Nephron (organoid): ENCODE data around the gene RBBP8.

Experiments used
- H3K27ac Mint-ChIP-seq, 3 experiments: 2 replicates each; pipeline ENCODE4 v1.8.0; 2020; ENCODE audit warnings: mixed read lengths in 3 of 3, mild to moderate bottlenecking in 2 of 3, moderate library complexity in 1 of 3
- H3K27me3 Mint-ChIP-seq: 2 replicates; pipeline ENCODE4 v1.8.0; 2021; ENCODE audit warnings: low read depth, mild to moderate bottlenecking, moderate library complexity, mixed read lengths
- H3K36me3 Mint-ChIP-seq: 2 replicates; pipeline ENCODE4 v1.8.0; 2020; ENCODE audit warnings: low read depth, mixed read lengths
- H3K4me1 Mint-ChIP-seq: 2 replicates; pipeline ENCODE4 v1.8.0; 2020; ENCODE audit warnings: mixed read lengths
- H3K4me3 Mint-ChIP-seq, 3 experiments: 2 replicates each; pipeline ENCODE4 v1.8.0; 2020; ENCODE audit warnings: mild to moderate bottlenecking in 3 of 3, mixed read lengths in 3 of 3, moderate library complexity in 2 of 3
- H3K9me3 Mint-ChIP-seq: 2 replicates; pipeline ENCODE4 v1.8.0; 2020; ENCODE audit warnings: mixed read lengths
- CTCF ChIP-seq, 3 experiments: fragments of 200-600 bp; sonication (generic); IDR thresholded peaks; one replicate each; pipeline ENCODE4 v1.5.0; 2021; ENCODE audit warnings: antibody characterized with exemption in 3 of 3; ENCODE audit not compliant: unreplicated experiment in 3 of 3

Gene RBBP8

GRCh38 chr18:23036660-23037201 is 103.6 kb downstream of the RBBP8 start:
- Mint-ChIP-seq H3K36me3 (no peaks in the 10 kb centered on the region), H3K4me1 (no peaks in the 10 kb centered on the region), H3K27me3 (peaks cover 3% of the 10 kb centered on the region), H3K9me3 (no peaks in the 10 kb centered on the region), H3K4me3 (no peak overlapping the region), H3K27ac (no peak overlapping the region)
- no peak for TF ChIP-seq CTCF (IDR thresholded peaks at IDR 0.05; ENCODE audit: unreplicated experiment in 3 of 3)

- no peak overlapping the region for H3K27ac Mint-ChIP-seq
- H3K27me3 Mint-ChIP-seq: peaks cover 3% of the 10 kb centered on the region
- no peak overlapping the region for H3K4me3 Mint-ChIP-seq
- H3K4me1 Mint-ChIP-seq: no peaks in the 10 kb centered on the region
- H3K36me3 Mint-ChIP-seq: no peaks in the 10 kb centered on the region
- H3K9me3 Mint-ChIP-seq: no peaks in the 10 kb centered on the region
- no peak for TF ChIP-seq CTCF (IDR thresholded peaks at IDR 0.05; ENCODE audit: unreplicated experiment in 3 of 3)
Measured at GRCh38 chr18:23037646-23038045, 104.5 kb downstream of the RBBP8 start.

- Mint-ChIP-seq H3K9me3 (peaks cover 4% of the 10 kb centered on the region), H3K4me1 (no peaks in the 10 kb centered on the region), H3K4me3 (no peak overlapping the region), H3K27me3 (peaks cover 3% of the 10 kb centered on the region), H3K36me3 (no peaks in the 10 kb centered on the region), H3K27ac (no peak overlapping the region)
- no peak for TF ChIP-seq CTCF (IDR thresholded peaks at IDR 0.05; ENCODE audit: unreplicated experiment in 3 of 3)
Measured at GRCh38 chr18:23038712-23039111, 105.6 kb downstream of the RBBP8 start.

GRCh38 chr18:23042133-23042532 is 109.0 kb downstream of the RBBP8 start:
- H3K4me3 Mint-ChIP-seq: no peak overlapping the region
- no peaks in the 10 kb centered on the region for H3K4me1 Mint-ChIP-seq
- peaks cover 6% of the 10 kb centered on the region for H3K9me3 Mint-ChIP-seq
- no peak overlapping the region for H3K27ac Mint-ChIP-seq
- no peaks in the 10 kb centered on the region for H3K36me3 Mint-ChIP-seq
- H3K27me3 Mint-ChIP-seq: peaks cover 7% of the 10 kb centered on the region
- no peak for TF ChIP-seq CTCF (IDR thresholded peaks at IDR 0.05; ENCODE audit: unreplicated experiment in 3 of 3)

GRCh38 chr18:23043803-23044376 is 110.8 kb downstream of the RBBP8 start:
- Mint-ChIP-seq H3K27ac (no peak overlapping the region), H3K4me3 (no peak overlapping the region), H3K36me3 (no peaks in the 10 kb centered on the region), H3K4me1 (no peaks in the 10 kb centered on the region), H3K27me3 (peaks cover 10% of the 10 kb centered on the region), H3K9me3 (peaks cover 6% of the 10 kb centered on the region)
- no peak for TF ChIP-seq CTCF (IDR thresholded peaks at IDR 0.05; ENCODE audit: unreplicated experiment in 3 of 3)

GRCh38 chr18:23049698-23050373 is 116.7 kb downstream of the RBBP8 start:
- H3K4me1 Mint-ChIP-seq: peaks cover 10% of the 10 kb centered on the region
- H3K9me3 Mint-ChIP-seq: peaks cover 2% of the 10 kb centered on the region
- H3K27ac Mint-ChIP-seq: no peak overlapping the region
- no peak overlapping the region for H3K4me3 Mint-ChIP-seq
- peaks cover 7% of the 10 kb centered on the region for H3K27me3 Mint-ChIP-seq
- TF ChIP-seq CTCF (IDR thresholded peaks at IDR 0.05; ENCODE audit: unreplicated experiment in 3 of 3): no peak
- H3K36me3 Mint-ChIP-seq: no peaks in the 10 kb centered on the region
